ENCODE measurements around the gene KIAA0040. TPM values are rescaled to one million over a fixed set of nuclear protein-coding genes. Genes with fewer than 3 reads are reported as not detected.

Gene KIAA0040
- total and polyA plus RNA-seq, 3 donors from 2014 or later, result 5.8 to 10.3 (median 8.2) TPM

GRCh38 chr1:175191659-175192058 is 917 bp downstream of the KIAA0040 start:
- H3K36me3 ChIP-seq (ENCODE audit: low read depth, missing control alignments), result no peaks in the 10 kb centered on the region
- H3K4me1 ChIP-seq, result peaks cover 5% of the 10 kb centered on the region
- no peak for DNase-seq
- 8 to 13% methylated on average over 7 of the region's 7 CpGs for WGBS, 2 donors
- H3K27me3 ChIP-seq, result no peaks in the 10 kb centered on the region
- H3K4me3 ChIP-seq, result peak overlapping the region; percentile 66 to 68
- intact Hi-C loops (cut with DNase I; ENCODE audit: low total_unique reads), result no loop called here
- peak overlapping the region; percentile 85 to 87 for H3K27ac ChIP-seq
- H3K9me3 ChIP-seq, result no peaks in the 10 kb centered on the region
- TF ChIP-seq CTCF (IDR thresholded peaks at IDR 0.05) (no peak), POLR2A (IDR thresholded peaks at IDR 0.05) (no peak)

- Histone ChIP-seq H3K9me3 (no peaks in the 10 kb centered on the region), H3K4me1 (peaks cover 5% of the 10 kb centered on the region), H3K27me3 (no peaks in the 10 kb centered on the region), H3K27ac (no peak overlapping the region), H3K36me3 (ENCODE audit: low read depth, missing control alignments) (no peaks in the 10 kb centered on the region), H3K4me3 (no peak overlapping the region)
- DNase-seq, result no peak
- intact Hi-C loops (cut with DNase I; ENCODE audit: low total_unique reads), result no loop called here
- no peak for TF ChIP-seq CTCF (IDR thresholded peaks at IDR 0.05)
- TF ChIP-seq POLR2A (IDR thresholded peaks at IDR 0.05), result no peak
- WGBS, 2 donors, result 70 to 78% methylated on average over 2 of the region's 2 CpGs
These were observed 3.6 kb downstream of the KIAA0040 start for GRCh38 chr1:175188936-175189335.

DNA sequence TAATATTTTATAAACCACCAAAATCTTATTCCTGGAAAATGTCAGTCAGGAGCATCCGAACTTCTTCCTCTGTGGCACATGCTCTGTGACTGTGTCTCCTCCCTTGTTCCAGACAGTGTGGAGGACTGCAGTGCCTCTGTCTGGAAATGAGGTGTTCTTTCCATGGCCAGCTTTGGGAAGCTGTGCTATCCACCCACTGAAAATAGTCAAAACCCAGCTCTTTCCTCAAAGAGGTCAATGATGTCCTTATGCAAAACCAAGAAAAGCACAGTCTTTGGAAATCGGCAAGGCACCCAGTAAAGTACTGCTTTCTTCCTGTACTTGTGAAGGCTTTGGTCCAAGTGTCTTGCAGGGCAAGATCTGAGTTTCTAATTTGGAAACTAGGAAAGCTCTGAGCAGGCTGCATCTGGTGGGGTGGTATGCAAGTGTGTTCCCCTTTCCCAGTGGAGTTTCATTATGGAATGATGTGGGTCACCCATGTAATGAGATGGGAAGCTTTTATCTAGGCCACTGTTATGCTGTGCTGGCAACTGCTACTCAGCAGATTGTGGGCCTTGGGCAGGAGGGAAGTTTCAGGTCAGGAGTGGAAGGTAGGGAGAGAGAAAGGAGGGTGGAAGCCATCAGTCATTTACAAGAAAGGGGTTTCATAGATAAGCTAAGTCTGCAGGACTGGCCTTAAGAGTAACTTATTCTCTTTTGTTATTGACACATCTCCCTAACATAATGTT is 6.0 kb downstream of the KIAA0040 start:
- intact Hi-C loops (cut with DNase I; ENCODE audit: low total_unique reads), result no loop called here
- H3K9me3 ChIP-seq, result no peaks in the 10 kb centered on the region
- no peaks in the 10 kb centered on the region for H3K36me3 ChIP-seq (ENCODE audit: low read depth, missing control alignments)
- no peak overlapping the region for H3K27ac ChIP-seq
- no peak overlapping the region for H3K4me3 ChIP-seq
- no peaks in the 10 kb centered on the region for H3K4me1 ChIP-seq
- 56 to 61% methylated on average over 2 of the region's 2 CpGs for WGBS, 2 donors
- DNase-seq, result no peak
- TF ChIP-seq POLR2A (IDR thresholded peaks at IDR 0.05), result no peak
- no peak for TF ChIP-seq CTCF (IDR thresholded peaks at IDR 0.05)
- no peaks in the 10 kb centered on the region for H3K27me3 ChIP-seq

DNA sequence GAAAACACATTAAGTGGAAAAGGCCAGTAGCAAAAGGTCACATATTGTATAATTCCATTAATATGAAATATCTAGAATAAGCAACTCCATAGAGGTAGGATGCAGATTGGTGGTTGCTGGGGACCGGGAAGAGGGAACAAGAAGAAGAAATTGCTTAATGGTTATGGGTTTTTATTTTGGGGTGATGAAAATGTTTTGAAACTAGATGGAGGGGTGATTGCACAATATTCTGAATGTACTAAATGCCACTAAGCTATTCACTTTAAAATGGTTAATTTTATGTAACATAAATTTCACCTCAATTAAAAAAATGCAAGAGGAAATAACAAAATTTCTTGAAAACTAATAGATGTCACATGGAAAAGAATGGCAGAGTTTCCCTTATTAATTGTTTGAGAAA is 6.7 kb downstream of the KIAA0040 start:
- H3K4me1 ChIP-seq, result no peaks in the 10 kb centered on the region
- WGBS, 2 donors, result 84 to 96% methylated on average over 1 of the region's 1 CpG

More for the DNA sequence above, 6.7 kb downstream of the KIAA0040 start:
- Histone ChIP-seq H3K27me3 (no peaks in the 10 kb centered on the region), H3K4me3 (no peak overlapping the region), H3K9me3 (no peaks in the 10 kb centered on the region), H3K36me3 (ENCODE audit: low read depth, missing control alignments) (no peaks in the 10 kb centered on the region), H3K27ac (no peak overlapping the region)
- intact Hi-C loops (cut with DNase I; ENCODE audit: low total_unique reads), result no loop called here
- no peak for DNase-seq
- no peak for TF ChIP-seq CTCF (IDR thresholded peaks at IDR 0.05)
- TF ChIP-seq POLR2A (IDR thresholded peaks at IDR 0.05), result no peak
